OCI-LY3 (cell line): Measurements from ENCODE around the gene CRYBG1.

Experiments
- EZH2phosphoT487 ChIP-seq: fragments of 200-600 bp; shearing (Covaris generic); IDR thresholded peaks from 2 replicates; pipeline ENCODE4 v1.6.1; 2018; ENCODE audit warnings: antibody characterized with exemption, mixed run types, low read depth
- TF ChIP-seq, protein P1 (sequence below): fragments of 200-600, 300-600 bp; sonication (generic); IDR thresholded peaks from 2 replicates; pipeline ENCODE4 v1.5.1; 2014; ENCODE audit warnings: antibody characterized with exemption, low read length, low read depth

DNA sequence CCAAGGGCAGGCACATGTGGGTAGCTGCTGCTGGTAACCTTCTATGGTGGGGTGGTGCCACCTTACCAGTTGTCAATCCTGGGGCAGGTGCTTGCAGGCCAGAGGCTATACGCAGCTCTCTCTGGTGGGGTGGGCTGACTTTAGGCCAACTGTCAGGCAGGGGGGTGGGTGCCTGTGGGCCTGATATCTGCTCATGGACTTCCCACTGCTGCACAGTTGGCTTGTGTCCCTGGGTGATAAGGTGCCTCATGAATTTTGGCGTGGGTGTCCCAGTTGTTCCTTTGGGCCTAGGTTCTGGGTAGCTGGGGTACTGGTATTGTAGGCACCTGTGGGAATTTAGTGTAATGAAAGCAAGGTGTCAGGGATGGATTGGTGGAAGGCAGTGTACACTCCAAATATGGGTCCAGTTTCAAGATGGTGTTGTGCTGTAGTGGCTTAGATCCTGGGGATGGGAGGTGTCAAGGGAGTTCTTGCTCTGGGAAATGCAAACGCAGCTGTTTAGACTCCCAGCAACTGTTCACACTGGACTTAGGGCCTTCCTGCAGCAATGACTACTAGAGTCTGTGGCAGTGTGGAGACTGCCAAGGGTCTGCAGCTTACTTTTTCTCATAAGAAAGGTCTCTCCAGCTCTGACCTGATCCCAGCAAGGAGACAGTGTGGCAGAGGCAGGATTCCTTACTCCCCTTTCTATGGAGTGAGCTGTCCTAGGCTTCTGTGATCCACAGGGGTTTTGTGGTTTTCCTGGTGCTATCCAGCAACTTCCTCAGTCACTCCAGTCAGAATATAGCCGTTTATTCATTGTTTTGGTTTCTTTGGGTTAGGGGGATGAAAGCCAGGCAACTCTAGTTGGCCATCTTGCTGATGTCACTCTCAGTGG, 128.2 kb downstream of the CRYBG1 start:
- TF ChIP-seq, protein P1, sequence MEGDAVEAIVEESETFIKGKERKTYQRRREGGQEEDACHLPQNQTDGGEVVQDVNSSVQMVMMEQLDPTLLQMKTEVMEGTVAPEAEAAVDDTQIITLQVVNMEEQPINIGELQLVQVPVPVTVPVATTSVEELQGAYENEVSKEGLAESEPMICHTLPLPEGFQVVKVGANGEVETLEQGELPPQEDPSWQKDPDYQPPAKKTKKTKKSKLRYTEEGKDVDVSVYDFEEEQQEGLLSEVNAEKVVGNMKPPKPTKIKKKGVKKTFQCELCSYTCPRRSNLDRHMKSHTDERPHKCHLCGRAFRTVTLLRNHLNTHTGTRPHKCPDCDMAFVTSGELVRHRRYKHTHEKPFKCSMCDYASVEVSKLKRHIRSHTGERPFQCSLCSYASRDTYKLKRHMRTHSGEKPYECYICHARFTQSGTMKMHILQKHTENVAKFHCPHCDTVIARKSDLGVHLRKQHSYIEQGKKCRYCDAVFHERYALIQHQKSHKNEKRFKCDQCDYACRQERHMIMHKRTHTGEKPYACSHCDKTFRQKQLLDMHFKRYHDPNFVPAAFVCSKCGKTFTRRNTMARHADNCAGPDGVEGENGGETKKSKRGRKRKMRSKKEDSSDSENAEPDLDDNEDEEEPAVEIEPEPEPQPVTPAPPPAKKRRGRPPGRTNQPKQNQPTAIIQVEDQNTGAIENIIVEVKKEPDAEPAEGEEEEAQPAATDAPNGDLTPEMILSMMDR: no peak
- no peak for TF ChIP-seq EZH2phosphoT487
